Endothelial cell of umbilical vein (primary cell): Measurements from ENCODE around the gene SLC12A3. TPM values are rescaled to one million over a fixed set of nuclear protein-coding genes. Genes with fewer than 3 reads are reported as not detected.
A peak's percentile ranks its signal among the peaks of the same experiment; 100 is the strongest.

Experiments
- BruUV-seq: library from RNA; stranded (reverse); fragments of 400-500 nt; replicated peaks from 2 replicates; lab custom pipeline; 2021; lab: Mats Ljungman, UMichigan
- CTCF ChIA-PET: fragments of 300-600, 350-600 bp; sonication (Branson Sonifier 250); formaldehyde crosslinking; loops from one replicate; lab custom pipeline; 2021; ENCODE audit warnings: antibody characterized with exemption, inconsistent platforms; lab: Charles Lee
- POLR2A ChIA-PET: fragments of 300-600, 350-600 bp; sonication (Branson Sonifier 250); formaldehyde crosslinking; loops from one replicate; lab custom pipeline; 2021; ENCODE audit warnings: antibody characterized with exemption, inconsistent platforms; lab: Charles Lee
- DNase-seq: peaks from one replicate; pipeline ENCODE4 v3.0.0-alpha.2; 2011; ENCODE audit warnings: low read depth, low spot score
- FAIRE-seq: peaks from 2 replicates; lab custom pipeline; 2011; peaks lifted over from hg19 to GRCh38; lab: Jason Lieb, UNC
- H2AFZ ChIP-seq: 2 replicates; pipeline ENCODE4 v1.6.0; 2012; ENCODE audit warnings: low read depth, low read length, control low read depth, inconsistent platforms
- H3K27ac ChIP-seq: 2 replicates; pipeline ENCODE4 v1.5.1; 2011; ENCODE audit warnings: low read depth, mild to moderate bottlenecking, control low read depth, low read length, moderate library complexity; ENCODE audit not compliant: insufficient read depth
- H3K27me3 ChIP-seq, 2 experiments: 2 replicates each; pipeline versions ENCODE4 v1.6.0 to v1.6.1; 2011; ENCODE audit warnings: low read length in 2 of 2, mixed read lengths in 1 of 2; ENCODE audit not compliant: control insufficient read depth in 2 of 2, insufficient read depth in 2 of 2
- H3K36me3 ChIP-seq, 2 experiments: 2 replicates in 1 of 2; 3 replicates in 1 of 2; pipeline ENCODE4 v1.5.1; 2011; ENCODE audit warnings: low read length in 2 of 2, mild to moderate bottlenecking in 1 of 2, moderate library complexity in 1 of 2; ENCODE audit not compliant: control insufficient read depth in 2 of 2, insufficient read depth in 2 of 2; ENCODE audit errors: extremely low read depth in 1 of 2
- H3K4me1 ChIP-seq: 3 replicates; pipeline ENCODE4 v1.5.1; 2011; ENCODE audit warnings: mild to moderate bottlenecking, low read length; ENCODE audit not compliant: control insufficient read depth, insufficient read depth; ENCODE audit errors: extremely low read depth
- H3K4me2 ChIP-seq: 2 replicates; pipeline ENCODE4 v1.6.1; 2011; ENCODE audit warnings: low read length, control low read depth, mixed read lengths; ENCODE audit not compliant: insufficient read depth
- H3K4me3 ChIP-seq, 3 experiments: fragments of 200-600 bp in 1 of 3; sonication (generic), shearing (Covaris generic) in 1 of 3; replicated peaks in 1 of 3; 2 replicates each; pipeline ENCODE4 v1.5.1; 2011 to 2016; ENCODE audit warnings: control low read depth in 3 of 3, low read length in 3 of 3, mild to moderate bottlenecking in 2 of 3, inconsistent platforms in 1 of 3, low read depth in 1 of 3, moderate library complexity in 1 of 3; ENCODE audit not compliant: insufficient read depth in 1 of 3
- H3K79me2 ChIP-seq: 2 replicates; pipeline ENCODE4 v1.6.0; 2012; ENCODE audit warnings: low read length, inconsistent platforms; ENCODE audit not compliant: control insufficient read depth, insufficient read depth
- H3K9ac ChIP-seq: replicated peaks from 2 replicates; pipeline ENCODE3; 2011; ENCODE audit warnings: low read length, control low read depth; ENCODE audit not compliant: insufficient read depth; ENCODE audit errors: extremely low read depth
- H3K9me1 ChIP-seq: replicated peaks from 3 replicates; pipeline ENCODE4 v1.6.0; 2011; ENCODE audit warnings: mild to moderate bottlenecking, low read length; ENCODE audit not compliant: control insufficient read depth, insufficient read depth; ENCODE audit errors: extremely low read depth
- H3K9me3 ChIP-seq: replicated peaks from 2 replicates; pipeline ENCODE4 v1.5.1; 2012; ENCODE audit warnings: low read length, inconsistent platforms; ENCODE audit not compliant: control insufficient read depth, insufficient read depth
- H4K20me1 ChIP-seq: replicated peaks from 2 replicates; pipeline ENCODE3; 2011; ENCODE audit warnings: mild to moderate bottlenecking, low read length; ENCODE audit not compliant: control insufficient read depth, insufficient read depth; ENCODE audit errors: extremely low read depth
- EZH2 ChIP-seq: IDR thresholded peaks from 2 replicates; pipeline ENCODE4 v1.6.1; 2012; ENCODE audit warnings: borderline replicate concordance, low read depth, mild to moderate bottlenecking, moderate library complexity, low read length, inconsistent platforms; ENCODE audit not compliant: severe bottlenecking
- POLR2AphosphoS5 ChIP-seq: IDR thresholded peaks from 2 replicates; pipeline ENCODE4 v1.6.1; 2012; ENCODE audit warnings: low read depth, mild to moderate bottlenecking, control low read depth, low read length, moderate library complexity; ENCODE audit not compliant: insufficient read depth
- dilution Hi-C: fragments of 300-500 bp; cut with MboI; formaldehyde crosslinking; loops from one replicate; pipeline ENCODE4 v1.15.0; 2019; ENCODE audit warnings: low sequenced_read_pairs; ENCODE audit not compliant: extremely low pct_ligation_motif_present
- intact Hi-C: fragments of 100-400 bp; cut with micrococcal nuclease; formaldehyde crosslinking; loops from one replicate; pipeline ENCODE4 v1.10.0; 2022
- polyA plus RNA-seq, 4 experiments: library from polyadenylated mRNA; depleted of rRNA in 3 of 4; stranded (reverse) in 3 of 4; unstranded in 1 of 4; fragments of >200 nt; gene quantifications; 2 replicates each; pipeline versions ENCODE4 v1.2.1 to v1.2.3, GENCODE V29; 2011 to 2012; ENCODE audit warnings: missing spikeins in 1 of 4
- total RNA-seq: library from RNA; stranded (reverse); gene quantifications from 2 replicates; pipeline ENCODE4 v1.2.3, GENCODE V29; 2021
- TF ChIP-seq, protein P1 (sequence below): IDR thresholded peaks from 2 replicates; pipeline ENCODE4 v1.6.1; 2011; ENCODE audit not compliant: insufficient read depth, insufficient read length

SLC12A3 gene
- total and polyA plus RNA-seq, 2 donors (not counting 3 experiments of a cell fraction or from before 2014, with no cell fraction given): not detected

DNA sequence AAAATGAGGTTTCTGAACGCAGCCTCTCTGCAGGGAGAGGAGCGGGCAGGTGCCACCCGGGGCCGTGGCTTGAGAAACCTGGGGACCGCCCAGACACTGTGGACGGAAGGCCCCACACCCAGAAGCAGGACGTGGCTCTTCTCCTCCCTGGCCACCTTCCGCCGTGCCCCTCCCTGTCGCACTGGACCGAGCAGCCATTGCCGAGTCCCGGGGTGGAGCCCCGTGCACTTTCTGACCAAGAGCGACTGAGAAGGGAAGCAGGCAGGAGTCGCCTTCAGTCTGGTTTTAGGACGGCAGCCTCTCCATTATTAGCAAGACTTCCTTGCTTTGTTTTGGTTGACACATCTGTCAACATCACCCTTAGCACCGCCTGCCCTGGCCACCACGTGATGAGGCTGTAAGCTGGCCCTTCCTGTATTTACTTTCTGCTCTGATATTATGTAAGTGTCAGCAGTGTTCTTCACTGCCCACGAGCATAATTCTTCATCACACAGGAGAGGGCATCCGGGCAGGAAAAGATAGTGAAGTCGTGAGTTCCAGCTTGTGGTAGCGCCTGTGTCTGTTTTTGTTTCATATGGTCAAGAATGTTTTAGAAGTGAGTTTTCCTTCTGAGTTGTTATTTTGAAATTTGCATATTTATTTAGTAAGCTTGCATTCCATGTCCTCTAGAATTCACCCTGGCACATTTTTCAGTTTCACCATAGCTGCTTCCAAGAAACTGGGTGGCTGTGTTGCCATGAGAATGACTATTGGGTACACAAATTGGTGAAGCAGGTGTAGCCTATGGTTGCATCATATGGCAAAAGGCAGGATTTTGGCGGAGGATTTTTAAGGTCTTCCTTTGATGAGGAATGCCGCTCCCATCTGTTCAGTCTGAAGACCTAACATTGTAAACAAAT lies 68.0 kb downstream of the SLC12A3 start:
- dilution Hi-C loops: no loop called here
- no peaks in the 10 kb centered on the region for H3K27me3 ChIP-seq
- H3K79me2 ChIP-seq: peaks cover 46% of the 10 kb centered on the region
- H3K9me3 ChIP-seq: no peaks in the 10 kb centered on the region
- peaks cover 8 to 20% of the 10 kb centered on the region in 2 experiments for H3K36me3 ChIP-seq
- intact Hi-C loops: loop anchor here (1.0 kb wide), 4 partner anchors 18 to 326 kb away; no protein-coding TSS in a partner anchor
- peaks cover 19% of the 10 kb centered on the region for H4K20me1 ChIP-seq
- ChIA-PET CTCF (interaction anchor here (0.5 to 2.4 kb wide), 6 partner anchors 10 to 140 kb away, joined by 3 to 18 read pairs (median 4); no protein-coding TSS in a partner anchor), POLR2A (no interaction called here)
- peaks cover 26% of the 10 kb centered on the region for H3K4me1 ChIP-seq
- no peaks in the 10 kb centered on the region for H3K9me1 ChIP-seq
- no TSS peak for BruUV-seq
- TF ChIP-seq EZH2 (no peak), POLR2AphosphoS5 (peak; percentile 57)
- TF ChIP-seq, protein P1, sequence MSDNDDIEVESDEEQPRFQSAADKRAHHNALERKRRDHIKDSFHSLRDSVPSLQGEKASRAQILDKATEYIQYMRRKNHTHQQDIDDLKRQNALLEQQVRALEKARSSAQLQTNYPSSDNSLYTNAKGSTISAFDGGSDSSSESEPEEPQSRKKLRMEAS: peak; percentile 97
- H3K9ac ChIP-seq: peak overlapping the region; percentile 94
- DNase-seq (peak; percentile 89), FAIRE-seq (peak; percentile 85)
- H3K4me3 ChIP-seq: peak overlapping the region; percentile 66 to 94 (median 85)
- H3K27ac ChIP-seq: peak overlapping the region; percentile 80
- H3K4me2 ChIP-seq: peak overlapping the region; percentile 96
- no peak overlapping the region for H2AFZ ChIP-seq
